GM21717 (cell line): ENCODE results near the gene TXNDC15.
"Not testable (repeated sequence)": the region's sequence is repeated elsewhere in the genome, so short reads cannot be mapped to it uniquely, and the experiment has no call there.

Experiments used
- ATAC-seq: cut with Tn5 transposase; IDR thresholded peaks from one replicate; pipeline ENCODE4 v1.9.1; 2021; ENCODE audit warnings: mild to moderate bottlenecking, moderate library complexity; ENCODE audit not compliant: unreplicated experiment

The TXNDC15 gene, protein sequence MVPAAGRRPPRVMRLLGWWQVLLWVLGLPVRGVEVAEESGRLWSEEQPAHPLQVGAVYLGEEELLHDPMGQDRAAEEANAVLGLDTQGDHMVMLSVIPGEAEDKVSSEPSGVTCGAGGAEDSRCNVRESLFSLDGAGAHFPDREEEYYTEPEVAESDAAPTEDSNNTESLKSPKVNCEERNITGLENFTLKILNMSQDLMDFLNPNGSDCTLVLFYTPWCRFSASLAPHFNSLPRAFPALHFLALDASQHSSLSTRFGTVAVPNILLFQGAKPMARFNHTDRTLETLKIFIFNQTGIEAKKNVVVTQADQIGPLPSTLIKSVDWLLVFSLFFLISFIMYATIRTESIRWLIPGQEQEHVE

DNA sequence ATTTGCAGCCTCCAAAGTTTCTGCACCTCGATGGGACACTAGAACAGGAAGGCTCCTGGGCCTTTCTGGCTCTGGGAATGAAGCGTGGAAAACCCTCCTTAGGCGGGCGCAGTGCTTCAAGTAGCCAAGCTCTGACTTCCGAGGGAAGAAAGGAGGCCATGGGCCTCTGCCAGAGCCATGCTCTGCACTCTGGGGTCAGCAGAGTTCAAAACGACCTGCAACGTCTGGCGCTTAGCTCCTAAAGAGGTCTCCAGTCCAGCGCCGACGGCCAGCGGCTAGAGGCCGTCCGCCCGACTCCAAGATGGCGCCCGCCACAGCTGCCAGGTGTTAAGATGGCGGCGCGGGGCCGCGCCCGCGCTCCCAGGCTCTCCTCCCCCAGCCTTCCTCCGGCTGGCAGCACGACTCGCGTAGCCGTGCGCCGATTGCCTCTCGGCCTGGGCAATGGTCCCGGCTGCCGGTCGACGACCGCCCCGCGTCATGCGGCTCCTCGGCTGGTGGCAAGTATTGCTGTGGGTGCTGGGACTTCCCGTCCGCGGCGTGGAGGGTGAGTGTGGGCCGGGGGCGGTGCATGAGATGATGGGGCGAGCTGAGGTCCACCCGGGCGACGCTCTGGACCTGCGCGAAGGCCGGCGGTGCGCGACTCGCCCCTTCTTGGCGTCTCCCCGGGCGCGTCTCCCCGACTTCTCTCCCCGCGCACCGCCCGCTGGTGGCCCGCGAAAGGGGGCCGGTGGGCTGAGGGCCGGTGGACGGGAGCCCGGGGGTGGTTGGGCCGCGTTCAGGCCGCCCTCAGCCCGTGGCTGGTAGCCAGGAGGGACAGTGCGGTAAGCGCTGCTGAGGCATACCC is at the start of gene TXNDC15:
Gene TXNDC15 (plus strand): TSS at position 385 of the 844 bp plus-strand sequence. CDS start 57 bp downstream, at position 442.
- ATAC-seq: peak; percentile 84

DNA sequence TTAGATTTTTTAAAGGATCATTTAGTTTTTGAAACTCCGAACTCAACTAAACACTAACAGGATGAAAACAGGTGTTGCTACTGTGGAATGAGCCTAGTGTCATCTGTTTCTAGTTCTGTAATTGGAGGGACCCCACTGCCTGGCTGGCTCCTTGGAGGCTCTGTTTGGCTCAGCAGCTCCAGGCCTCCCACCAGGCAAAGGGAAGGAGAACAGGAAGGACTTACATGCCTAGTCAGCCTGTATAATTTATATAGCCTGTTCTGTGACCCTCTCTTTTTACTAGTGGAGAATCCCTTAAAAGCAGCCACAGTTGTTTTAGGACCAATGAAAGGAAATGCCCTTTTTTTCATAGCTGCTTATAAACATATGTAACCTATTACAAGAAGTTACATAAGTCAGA is 49.5 kb upstream of the TXNDC15 start:
- ATAC-seq: no peak

DNA sequence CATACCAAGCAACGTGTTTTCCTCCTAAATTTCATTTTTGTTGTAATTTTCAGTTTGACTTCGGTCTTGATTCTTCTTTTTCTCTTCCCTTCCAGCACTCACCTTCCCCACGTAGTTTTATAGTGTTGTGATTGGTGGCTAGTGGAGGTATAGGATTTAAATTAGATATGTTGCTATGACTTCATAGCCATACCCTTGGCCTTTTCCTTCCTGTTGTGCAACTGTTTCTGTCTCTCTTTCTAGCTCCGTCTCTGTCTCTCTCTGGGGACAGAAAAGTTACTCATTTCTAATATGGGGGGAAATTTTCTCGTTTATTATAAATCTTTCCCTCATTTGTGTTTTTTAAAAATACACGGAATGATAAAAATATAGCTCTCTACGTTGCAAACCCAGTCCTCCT is 49.0 kb upstream of the TXNDC15 start:
- ATAC-seq: no peak

DNA sequence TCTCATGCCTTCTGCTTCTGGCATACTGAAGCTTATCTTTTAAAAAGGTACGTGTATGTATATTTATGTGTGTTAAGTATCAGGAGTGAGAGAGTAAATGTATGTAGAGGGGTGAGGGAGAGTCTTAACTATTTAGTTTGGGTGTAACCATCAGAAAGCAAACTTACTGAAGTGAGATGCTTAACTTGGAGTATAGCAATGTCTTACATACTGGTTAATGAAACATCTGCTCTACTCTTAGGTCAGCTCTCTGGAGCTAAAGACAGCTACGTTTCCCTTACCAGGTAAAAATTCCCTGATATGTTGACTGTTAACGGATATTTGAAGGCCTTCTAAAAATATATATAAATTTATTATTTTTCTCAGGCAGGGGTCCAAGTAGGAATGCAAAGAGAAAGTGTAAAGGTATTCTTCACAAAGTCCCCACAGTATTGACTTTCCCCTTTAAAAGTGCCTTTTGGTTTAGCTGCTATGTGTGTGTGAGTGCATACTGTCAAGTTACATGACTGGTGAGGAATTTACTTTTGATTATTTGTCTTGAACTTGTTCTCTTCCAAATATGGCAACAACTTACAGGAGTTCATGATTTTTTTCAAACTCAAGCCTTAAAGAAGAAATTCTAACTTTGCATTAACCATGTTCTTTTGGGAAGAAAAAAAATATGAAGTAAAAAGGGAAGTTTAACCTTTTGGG is 40.7 kb upstream of the TXNDC15 start:
- ATAC-seq: no peak

DNA sequence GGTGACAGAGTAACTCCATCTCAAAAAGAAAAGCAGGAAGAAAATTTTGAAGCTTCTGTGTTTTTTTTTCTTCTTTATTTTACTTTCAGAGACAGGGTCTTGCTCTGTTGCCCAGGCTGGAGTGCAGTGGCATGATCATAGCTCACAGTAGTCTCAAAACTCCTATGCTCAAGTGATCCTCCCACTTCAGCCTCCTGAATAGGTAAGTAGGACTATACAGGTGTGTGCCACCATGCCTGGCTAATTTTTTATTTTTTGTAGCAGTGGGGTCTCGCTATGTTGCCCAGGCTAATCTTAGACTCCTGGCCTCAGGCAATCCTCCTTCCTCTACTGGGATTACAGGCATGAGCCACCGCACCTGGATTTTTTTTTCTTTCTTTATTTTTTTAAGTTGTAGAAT is 38.5 kb upstream of the TXNDC15 start:
- no peak for ATAC-seq

DNA sequence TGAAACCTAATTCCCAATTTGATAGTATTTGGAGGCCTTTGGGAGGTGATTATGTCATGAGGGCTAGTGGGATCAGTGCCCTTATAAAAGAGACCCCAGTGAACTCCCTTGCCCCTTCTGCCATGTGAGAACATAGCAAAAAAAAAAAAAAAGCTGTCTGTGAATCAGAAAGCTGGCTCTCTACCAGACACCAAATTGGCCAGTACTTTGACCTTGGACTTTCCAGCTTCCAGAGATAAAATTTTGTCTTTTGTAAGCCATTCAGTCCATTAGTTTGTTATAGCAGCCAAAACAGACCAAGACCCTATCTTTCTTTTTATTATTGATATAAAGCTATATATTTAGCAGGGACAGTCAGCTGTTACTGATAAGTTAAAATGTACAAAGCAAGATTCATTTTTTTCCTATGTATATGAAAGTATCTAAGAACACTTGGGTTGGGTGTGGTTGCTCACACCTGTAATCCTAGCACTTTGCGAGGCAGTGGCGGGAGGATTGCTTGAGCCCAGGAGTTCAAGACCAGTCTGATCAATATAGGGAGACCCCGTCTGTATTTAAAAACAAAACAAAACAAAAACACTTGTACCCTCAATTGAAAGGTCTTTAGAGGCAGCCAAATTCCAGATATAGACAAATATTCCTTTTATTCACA is 36.5 kb upstream of the TXNDC15 start:
- ATAC-seq: no peak

DNA sequence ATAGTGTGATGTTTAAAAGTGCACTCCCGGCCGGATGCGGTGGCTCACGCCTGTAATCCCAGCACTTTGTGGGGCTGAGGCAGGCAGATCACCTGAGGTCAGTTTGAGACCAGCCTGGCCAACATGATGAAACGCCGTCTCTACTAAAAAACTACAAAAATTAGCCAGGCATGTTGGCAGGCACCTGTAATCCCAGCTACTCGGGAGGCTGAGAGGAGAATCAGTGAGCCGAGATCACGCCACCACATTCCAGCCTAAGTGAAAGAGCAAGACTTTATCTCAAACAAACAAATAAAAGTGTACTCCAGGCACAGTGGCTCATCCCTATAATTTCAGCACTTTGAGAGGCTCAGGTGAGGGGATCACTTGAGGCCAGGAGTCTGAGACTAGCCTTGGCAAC is 35.8 kb upstream of the TXNDC15 start:
- ATAC-seq: not testable (repeated sequence)

DNA sequence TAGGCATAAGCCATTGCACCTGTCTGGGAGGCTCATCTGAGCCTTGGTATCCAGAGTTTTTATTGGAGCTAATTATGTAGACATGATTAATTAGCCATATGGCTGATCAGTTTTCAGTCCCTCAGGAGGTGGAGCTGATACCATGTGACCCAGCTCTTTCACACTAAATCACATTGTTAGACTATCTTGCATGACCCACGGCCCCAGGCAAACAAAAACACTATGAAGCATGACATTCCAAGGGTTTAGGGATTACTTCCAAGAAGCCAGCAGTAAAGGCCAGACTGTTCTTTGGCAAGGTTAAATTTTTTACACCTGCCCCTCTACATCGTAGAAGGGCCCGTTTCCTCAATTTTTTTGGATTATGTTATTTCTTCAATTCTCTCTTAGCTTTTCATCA is 33.4 kb upstream of the TXNDC15 start:
- no peak for ATAC-seq

DNA sequence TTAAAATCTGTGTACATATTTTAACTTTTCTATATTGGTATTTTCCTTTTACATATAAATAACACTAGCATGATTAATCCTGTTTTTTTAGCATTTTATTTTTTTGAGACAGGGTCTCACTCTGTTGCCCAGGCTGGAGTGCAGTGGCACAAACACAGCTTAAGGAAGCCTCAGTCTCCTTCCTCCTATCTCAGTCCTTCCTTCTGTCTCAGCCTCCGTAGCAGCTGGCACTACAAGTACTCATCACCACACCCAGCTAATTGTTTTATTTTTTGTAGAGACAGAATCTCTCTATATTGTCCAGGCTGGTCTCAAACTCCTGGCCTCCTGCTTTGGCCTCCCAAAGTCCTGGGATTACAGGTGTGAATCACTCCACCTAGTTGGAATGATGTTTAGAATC is 29.9 kb upstream of the TXNDC15 start:
- no peak for ATAC-seq

DNA sequence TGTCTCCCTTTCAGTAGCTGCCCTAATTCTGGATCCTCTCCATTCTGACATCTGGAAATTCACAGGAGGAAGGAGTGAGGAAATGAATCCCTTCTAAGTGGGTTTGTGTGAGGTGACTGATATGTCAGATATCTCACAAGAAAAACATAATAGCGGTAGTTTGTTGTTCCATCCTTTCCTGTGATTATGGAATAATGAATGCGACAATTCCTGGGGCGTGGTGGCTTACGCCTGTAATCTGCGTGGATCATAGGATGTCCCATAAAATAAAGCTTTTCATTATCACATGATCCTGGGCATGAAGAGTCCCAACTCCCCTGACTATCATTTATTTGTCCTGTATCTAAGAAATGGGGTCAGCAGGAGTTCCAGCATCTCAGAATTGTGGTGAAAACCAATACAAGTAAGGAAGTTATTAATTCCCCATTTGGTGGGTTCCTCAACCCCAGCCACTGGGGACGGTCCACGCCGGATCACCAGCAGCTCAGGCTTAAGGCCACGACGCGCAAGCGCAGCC is 28.8 kb upstream of the TXNDC15 start:
- no peak for ATAC-seq

DNA sequence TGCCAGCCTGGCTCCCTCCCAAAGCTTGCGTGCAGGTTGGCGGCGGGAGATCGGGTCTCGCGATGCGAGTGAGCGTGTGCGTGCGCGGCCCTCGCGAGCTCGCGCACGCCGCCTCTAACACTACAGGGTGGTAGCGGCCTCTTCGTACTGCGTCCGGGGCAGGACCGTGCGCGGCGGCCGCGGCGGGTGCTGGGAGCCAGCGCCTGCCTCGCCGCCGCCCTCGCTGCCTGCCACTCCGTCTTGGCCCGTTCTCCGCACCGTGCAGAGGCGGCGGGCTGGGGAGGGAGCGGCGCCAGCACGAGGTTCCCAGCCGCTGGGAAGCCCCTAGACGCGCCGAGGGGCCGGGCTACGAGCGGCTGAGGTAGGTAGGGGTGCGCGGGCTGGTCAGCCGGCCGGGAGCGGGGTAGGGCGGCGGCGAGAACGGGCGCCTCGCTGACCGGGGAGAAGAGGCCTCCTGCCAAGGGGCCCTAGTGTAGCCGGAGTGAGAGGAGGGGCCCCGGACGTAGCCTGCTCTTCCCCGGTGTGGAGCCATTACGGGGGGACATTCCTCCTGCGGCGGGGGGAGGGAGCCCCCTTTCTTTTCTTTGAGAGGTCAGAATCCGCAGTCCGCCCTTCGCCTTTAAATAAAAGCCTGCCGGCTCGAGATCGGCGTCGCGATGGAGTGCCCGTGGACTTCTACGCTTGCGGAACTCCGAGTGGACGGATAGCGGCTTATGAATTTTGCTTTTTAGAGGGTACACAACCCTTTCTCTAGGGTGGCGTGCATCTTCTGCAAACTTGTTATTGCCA is 28.1 kb upstream of the TXNDC15 start, which contains the start of gene C5orf24:
Gene C5orf24 (plus strand): TSS at position 117 of the 789 bp plus-strand sequence. CDS start 8,933 bp downstream, outside the sequence.
- peak; percentile 94 for ATAC-seq

DNA sequence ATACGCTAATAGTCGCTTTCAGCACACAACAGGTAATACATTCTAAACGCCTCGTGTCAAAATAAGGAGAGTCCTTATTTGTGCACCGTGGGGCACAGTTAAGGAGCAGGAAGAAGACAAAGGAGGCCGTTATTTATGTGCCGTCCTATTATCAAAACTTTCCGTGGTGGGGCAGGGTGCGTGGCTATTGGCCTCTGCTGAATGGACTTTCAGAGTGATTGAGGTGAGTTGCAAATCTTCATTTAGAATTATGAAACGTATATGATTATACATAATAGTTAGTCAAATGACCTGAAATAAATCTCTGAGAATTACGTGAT is 27.6 kb upstream of the TXNDC15 start:
- ATAC-seq: no peak

DNA sequence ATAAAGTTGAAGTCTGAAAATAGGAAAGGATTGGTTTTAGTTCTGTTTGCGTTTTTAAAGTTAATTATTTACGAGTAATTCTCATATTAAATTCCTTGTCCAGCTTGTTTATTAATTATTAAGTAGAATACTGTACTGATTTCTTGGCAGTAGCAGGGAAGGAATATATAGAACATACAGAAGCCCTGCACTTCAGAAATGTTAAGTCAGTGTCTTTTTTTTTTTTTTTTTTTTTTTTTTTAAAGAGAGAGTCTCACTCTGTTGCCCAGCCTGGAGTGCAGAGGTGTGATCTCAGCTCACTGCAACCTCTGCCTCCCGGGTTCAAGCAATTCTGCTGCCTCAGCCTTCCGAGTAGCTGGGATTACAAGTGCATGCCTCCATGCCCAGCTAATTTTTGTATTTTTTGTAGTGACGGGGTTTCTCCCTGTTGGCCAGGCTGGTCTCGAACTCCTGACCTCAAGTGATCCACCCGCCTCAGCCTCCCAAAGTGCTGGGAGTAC is 24.7 kb upstream of the TXNDC15 start:
- not testable (repeated sequence) for ATAC-seq

DNA sequence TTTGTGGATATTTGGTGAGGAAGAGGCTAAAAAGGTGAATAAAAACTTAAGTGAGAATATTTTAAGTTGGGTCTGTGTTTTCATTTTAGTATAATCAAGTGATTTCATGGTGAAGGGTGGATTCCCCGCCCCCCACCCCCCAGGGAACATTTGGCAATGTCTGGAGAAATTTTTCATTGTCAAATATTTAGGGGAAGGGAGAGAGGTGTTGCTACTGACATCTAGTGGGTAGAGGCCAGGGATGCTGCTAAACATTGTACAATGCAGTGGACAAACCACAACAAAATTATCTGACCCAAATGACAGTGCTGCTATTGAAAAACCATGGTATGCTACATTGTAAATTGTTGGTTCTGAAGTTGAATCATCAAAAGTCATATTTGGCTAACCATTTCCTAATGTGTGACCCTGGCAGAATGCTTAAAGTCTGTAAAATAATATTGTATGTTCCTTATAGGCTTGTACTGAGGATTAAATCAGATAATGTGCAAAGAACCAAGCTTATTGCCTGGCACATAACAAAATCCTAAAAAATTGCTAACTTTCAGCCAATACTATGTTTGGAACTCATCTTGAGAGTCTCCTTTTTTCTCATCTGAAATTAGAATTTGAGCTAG is 22.8 kb upstream of the TXNDC15 start:
- ATAC-seq: no peak

DNA sequence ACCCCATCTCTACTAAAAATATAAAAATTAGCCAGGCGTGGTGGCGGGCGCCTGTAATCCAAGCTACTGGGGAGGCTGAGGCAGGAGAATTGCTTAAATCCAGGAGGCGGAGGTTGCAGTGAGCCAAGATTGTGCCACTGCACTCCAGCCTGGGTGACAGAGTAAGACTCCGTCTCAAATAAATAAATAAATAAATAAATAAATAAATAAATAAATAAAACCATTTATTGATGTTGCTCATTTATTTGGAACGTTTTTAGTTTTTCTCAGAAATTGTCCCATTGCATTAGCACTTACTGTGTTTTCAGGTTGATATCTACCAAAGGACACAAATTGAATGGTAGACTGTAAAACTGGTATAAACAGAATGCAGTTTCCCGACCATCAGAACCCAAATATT is 17.7 kb upstream of the TXNDC15 start:
- not testable (repeated sequence) for ATAC-seq

DNA sequence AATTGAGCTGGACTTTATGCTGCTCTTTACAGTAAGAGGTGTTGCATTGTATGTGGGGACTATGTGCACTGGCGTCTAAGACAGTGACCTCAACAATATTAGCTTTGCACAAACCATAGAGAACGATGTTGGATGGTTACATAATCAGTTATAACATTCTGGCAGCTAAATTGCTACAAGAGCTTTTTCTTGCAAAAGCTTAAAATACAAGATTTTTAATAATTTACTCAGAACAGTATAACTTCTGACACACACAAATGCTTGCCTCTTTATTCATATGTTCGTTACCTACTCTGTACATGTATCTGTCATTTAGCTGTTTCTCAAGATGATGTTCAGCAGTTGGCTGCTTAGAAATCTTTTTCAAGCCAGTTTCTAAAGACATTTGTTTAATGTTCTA is 16.8 kb upstream of the TXNDC15 start:
- no peak for ATAC-seq

DNA sequence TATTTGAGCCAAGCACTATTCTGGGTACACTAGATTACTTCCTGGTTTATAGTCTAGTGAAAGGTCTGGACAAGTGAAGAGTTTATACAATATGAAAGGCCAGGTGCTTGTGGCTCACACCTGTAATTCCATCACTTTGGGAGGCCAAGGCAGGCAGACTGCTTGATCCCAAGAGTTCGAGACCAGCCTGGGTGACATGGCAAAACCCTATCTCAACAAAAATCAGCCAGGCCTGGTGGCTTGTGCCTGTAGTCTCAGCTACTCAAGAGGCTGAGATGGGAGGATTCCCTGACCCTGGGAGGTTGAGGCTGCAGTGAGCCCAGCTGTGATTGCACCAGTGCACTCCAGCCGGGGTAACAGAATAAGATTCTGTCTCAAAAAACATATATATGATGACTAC is 9.5 kb upstream of the TXNDC15 start:
- no peak for ATAC-seq

DNA sequence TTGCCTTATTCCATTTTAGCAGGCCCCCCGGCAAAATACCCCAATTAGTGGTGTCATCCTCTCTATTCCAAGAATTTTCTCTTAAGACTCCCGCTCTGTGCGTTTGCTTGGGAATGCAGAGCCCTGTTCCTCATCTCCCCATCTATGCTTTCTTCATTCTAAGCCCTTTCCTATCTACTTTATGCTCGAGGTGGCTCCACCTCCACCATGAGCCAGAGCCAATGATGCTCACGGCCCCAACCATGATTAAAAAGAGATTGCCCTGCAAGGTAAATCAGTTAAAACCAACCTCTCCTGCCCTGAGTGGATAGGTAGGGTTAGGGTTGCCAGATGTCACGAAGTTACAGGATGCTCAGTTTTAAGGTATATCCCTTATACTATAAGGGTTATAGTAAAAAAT is 677 bp upstream of the TXNDC15 start:
- ATAC-seq: no peak
